Activated T-helper 9 cell treated with anti-CD3 and anti-CD28 coated beads, Interleukin-2, amount 50 U/mL, for 16 hours (primary cell): ENCODE data around the gene GPRC5C.

Experiments used
- DNase-seq: peaks from one replicate; pipeline ENCODE4 v3.0.0-alpha.2; 2020; ENCODE audit warnings: low read depth

Gene GPRC5C

DNA sequence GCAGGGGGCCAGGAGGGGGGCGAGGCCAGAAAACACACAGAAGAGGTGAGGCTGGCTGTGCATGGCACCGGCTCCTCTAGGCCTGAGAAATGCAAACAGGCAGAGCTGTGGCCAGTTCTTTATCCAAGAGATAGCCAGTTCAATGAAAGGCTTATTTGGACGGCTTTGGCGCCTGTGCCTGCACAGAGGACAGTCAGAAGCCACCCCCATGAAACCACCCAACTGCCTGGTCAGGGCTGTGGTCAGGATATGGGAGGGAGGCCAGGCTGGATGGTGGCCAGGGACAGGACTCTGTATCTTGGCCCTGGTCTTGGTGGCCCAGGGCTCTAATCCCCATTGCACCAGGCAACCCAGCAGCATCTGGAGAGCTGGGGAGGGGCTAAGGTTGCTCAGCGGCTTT, 24.5 kb upstream of the GPRC5C start:
- no peak for DNase-seq

- DNase-seq: no peak
These were observed 23.6 kb upstream of the GPRC5C start for GRCh38 chr17:74408262-74408661.

DNA sequence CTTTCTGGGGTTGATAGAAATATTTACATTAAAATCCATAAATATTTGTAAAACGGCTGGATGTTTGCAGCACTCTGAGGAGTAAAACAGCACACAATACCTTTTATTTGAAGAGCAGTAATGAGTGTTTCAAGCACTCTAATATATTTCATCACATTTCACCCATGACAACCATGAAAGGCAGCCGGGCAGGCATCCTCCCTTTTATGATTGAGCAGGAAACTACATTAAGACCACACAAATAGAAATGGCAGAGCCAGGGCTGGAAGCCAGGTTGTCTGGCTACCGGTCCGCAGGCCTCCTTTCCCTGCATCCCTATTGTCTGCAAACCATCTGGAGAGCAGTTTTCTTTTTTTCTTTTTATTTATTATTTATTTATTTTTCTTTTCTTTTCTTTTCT, 23.1 kb upstream of the GPRC5C start:
- no peak for DNase-seq

GRCh38 chr17:74410001-74410443, 21.9 kb upstream of the GPRC5C start:
- DNase-seq: no peak

DNA sequence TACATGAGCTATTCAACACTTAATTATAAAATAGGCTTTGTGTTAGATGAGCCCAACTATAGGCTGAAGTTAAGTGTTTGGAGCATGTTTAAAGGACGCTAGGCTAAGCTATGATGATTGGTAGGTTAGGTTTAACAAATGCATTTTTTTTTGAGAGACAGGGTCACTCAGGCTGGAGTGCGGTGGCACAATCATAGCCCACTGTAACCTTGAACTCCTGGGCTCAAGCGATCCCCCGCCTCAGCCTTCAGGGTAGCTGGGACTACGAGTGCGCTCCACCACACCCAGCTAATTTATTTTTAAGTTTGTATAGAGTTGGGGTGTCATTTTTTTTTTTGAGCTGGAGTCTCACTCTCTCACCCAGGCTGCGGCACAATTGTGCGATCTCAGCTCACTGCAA, 19.3 kb upstream of the GPRC5C start:
- DNase-seq: no peak

GRCh38 chr17:74413491-74413890, 18.4 kb upstream of the GPRC5C start:
- no peak for DNase-seq

GRCh38 chr17:74414510-74414909, 17.4 kb upstream of the GPRC5C start:
- DNase-seq: no peak

DNA sequence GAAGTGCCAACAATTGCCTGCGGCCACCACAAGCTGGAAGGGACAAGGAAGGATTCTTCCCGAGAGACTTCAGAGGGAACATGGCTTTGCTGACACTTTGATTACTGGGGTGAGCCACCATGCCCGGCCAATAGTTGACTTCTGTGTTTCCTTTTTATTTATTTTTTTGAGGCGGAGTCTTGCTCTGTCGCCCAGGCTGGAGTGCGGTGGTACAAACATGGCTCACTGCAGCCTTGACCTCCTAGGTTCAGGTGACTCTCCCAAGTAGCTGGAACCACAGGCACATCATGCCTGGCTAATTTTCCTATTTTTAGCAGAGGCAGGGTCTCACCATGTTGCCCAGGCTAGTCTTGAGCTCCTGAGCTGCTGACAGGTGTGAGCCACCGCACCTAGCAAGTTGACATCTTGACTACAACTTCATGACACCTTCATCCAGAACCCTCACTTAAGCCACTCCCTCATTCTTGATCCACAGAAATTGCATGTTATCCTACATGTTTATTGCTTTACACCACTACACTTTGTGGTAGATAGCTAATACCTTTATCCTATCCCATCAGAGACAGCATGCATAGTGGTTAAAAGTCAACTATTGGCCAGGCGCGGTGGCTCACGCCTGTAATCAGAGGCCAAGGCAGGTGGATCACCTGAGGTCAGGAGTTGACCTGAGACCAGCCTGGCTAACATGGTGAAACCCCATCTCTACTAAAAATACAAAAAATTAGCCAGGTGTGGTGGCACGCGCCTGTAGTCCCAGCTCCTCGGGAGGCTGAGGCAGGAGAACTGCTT, 16.1 kb upstream of the GPRC5C start:
- DNase-seq: no peak

DNA sequence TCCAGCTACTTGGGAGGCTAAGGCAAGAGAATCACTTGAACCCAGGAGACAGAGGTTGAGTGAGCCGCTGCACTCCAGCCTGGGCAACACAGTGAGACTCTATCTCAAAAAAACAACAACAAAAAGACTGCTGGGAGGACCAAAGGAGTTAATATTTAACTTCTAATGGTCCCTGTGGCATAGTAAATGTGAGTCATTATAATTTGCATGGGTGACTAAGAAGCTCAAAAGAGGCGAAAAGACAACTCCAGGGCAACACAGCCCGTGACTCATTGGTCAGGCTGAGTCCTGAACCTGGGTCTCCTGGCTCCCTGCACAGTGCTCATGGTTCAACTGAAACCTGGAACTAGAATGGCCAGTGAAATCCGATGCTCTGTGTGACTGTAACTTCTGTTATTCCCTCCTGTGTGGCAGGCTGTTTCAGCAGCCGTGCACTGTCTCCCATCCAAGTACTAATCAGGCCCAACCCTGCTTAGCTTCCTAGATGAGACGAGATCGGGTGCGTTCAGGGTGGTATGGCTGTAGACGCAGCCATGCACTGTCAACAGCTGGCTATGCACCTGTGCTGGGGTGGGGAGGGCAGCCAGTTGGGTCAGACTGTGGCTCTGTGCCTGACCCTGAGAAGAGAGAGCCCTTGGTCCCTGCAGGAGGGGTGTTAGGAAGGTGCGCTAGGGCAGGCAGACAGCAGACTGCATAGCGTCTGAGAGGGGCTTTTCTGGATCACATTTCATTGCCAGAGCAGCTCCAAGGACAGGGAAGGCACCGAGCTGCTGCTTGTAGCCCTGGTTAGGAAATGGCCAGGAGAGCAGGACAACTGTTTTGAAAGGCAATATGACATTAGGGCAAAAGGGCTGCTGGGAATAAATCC, 14.5 kb upstream of the GPRC5C start:
- DNase-seq: no peak

DNA sequence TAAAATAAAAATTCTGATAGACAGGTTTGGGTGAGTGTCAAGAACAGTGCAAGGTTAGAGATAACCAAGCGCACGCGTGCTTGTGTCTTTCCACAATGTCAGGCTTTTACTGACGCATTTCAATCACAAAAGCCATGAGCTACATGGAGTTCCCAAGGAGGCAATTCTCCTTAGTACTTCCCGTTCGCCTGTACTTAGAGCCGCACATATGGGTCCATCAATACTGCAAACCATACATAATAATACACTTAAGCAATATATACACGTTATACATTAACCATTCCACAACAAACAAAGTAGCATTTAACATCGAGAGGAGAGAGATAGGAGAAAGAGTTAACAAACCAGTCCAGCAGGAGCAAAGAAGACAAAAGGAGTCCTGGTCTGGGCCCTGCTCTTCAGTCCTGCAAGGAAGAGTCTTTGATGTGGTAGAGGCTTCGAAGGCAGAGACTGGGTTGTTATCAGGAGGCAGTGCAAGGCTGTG, 11.9 kb upstream of the GPRC5C start:
- DNase-seq: no peak

DNA sequence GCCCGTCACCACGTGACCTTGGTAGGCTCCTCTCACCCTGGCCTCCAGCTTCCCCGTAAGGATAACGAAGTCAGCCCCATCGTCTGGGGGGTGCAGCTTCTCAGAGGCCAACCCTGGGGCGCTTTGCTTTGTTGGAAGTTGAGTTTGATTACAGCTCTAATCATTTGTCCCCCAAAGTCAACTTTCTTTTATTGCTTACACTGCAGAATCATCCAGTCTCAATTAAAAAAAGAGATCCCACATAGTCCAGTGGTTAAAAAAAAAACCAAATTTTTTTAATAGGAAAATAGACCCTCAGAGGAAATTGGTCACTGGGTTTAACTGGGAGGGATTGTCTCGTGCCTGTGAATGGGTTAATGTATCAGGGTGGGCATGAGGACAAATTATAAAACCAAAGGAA, 7.8 kb upstream of the GPRC5C start:
- no peak for DNase-seq

GRCh38 chr17:74424657-74425056, 7.2 kb upstream of the GPRC5C start:
- DNase-seq: no peak

DNA sequence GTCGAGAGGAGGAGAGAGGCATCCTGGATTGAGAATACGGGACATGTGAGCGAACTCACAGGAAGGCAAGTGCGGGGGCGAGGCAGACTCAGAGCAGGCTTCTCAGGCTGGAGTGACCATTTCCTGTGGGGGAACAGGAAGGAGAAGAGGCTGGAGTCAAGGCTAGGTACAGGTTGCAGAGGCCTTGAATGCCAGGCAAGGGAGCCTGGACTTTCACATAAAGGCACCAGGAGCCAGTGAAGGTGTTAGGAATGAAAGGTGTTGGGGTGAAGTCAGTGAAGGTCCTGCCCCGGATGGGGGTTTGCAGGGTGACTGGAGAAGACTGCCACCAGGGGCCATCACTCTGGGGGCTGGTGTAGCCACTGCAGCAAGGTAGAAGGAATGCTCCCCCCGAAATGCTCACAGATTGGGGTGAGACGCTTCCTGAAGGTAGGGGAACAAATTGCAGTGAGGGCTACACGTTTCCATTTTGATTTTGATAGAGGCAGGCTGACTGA, 5.3 kb upstream of the GPRC5C start:
- no peak for DNase-seq

GRCh38 chr17:74427048-74427762, 4.7 kb upstream of the GPRC5C start:
- no peak for DNase-seq

DNA sequence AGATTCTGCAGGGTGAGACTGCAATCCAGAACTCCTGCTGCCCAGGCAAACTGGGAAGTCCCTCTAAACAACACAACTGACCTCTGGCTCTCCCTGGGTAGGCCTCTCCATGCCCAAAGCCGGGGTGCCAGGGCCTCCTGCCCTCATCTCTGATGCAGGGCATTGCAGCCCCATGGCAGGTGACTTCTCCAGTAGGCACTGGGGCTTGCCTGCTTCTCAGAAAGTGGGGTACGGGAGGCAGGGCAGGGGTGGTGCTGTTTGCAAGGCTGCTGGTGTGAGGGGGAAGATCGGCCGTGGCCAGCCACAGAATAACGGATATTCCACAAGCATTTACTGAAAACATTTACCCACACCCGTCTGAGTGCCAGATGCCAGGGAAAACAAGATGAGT, 4.1 kb upstream of the GPRC5C start:
- no peak for DNase-seq

DNA sequence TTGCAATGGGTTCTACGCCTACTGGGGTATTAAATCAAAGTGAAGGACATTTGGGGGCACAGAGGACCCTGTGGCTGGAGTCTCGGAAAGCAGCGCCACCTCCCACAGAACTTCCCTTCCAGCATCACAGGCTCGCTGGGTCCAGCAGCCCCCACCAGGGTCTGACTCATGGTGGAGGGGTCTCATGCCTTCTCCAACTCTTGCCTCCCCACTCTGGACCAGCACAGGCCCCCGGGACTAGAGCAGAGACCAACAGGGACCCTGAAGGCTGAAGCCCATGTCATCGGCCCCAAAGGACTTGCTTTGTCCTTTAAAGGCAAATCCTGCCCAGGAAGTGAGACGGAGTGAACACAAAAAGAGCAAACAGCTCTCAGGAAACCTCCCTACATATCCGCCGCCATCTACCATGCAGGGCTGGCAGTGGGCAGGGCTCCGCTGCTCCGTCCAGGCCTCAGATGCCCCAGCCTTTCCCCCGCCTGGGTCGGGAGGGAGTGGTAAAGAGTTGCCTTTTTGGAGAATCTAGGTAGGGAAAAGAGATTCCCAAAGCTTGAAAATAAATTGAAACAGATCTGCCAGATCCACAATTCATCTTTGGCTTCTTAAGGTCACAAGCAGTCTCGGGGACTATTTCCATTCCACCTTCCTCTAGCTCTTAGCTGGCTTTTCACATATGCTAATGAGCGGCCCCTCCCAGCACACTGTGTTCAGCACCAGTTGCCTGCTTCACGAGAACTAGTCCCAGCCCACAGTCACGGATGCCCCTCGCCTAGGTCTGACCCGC, 2.1 kb upstream of the GPRC5C start:
- no peak for DNase-seq

GRCh38 chr17:74430385-74430705, 1.5 kb upstream of the GPRC5C start:
- DNase-seq: no peak

DNA sequence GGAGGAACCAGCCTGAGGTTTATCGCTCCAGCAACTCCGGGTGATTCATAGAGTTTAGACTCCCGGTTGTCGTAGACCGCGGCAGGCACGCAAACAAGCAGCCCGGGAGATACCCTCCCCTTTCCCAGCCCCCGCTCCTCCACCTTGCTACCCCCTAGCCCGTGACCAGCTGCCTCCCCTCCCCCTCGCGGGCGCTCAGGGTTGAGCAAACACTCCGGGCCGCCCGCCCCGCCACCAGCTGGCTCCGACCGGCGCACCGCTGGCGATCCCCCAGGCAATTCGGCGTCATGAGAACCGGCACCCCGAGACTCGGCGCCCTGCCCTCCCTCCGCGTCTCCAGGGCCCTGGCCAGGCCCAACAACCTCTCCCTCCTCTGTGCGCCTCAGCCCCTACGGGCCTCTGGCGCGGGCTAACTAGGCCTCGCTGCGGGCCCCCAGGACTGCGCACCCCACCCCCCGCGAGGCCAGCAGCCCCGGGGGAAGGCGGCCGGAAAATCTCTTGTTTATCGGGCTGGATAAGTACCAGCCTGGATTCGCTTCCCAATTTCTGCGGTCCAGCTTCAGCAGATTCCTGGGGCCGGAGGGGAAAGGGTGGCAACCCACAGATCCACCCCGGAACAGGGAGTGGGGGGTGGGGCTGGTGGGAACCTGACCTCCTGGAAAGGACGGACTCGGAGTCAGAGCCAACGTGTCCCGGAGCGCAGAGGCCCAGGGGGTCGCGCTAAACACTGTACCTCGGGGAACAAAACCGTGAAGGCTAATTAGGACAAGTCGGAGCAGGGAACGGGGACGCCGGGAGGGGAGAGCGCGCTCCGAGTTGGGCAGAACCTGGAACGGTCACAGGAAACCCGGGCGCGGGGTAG, 951 bp upstream of the GPRC5C start:
- DNase-seq: no peak

GRCh38 chr17:74432424-74432690, 469 bp downstream of the GPRC5C start:
- no peak for DNase-seq

DNA sequence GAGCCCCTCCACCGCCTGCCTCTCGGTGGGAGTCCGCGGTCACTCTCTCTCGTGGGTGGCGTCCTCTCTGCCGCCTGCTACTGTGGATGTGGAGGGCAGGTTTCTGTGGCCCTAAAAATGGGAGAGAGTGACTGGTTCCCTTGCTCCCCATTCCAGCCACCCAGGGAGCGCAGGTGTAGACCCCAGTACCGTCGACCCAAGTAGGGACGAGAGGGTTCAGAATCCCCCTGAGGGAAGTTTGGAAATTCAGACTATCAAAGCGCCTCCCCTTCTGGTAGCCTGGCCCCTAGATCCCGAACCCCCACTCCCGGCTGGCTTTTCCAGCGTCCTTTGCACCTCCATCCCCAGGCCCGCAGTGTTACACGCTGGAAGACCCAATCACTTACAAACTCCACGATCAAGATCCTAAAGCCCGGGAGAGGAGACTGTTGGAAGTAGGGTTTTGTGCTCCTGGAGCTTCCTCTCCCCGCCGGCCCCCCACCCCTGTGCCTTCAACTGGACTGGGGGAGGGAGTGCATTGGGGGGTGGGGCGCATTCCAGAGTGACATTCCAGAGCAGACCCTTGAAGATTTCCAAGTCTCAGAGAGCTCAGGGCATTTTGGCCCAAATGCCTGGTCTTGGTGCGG, 991 bp downstream of the GPRC5C start:
- no peak for DNase-seq
